ENCODE data around the gene TMPRSS3.

DNA sequence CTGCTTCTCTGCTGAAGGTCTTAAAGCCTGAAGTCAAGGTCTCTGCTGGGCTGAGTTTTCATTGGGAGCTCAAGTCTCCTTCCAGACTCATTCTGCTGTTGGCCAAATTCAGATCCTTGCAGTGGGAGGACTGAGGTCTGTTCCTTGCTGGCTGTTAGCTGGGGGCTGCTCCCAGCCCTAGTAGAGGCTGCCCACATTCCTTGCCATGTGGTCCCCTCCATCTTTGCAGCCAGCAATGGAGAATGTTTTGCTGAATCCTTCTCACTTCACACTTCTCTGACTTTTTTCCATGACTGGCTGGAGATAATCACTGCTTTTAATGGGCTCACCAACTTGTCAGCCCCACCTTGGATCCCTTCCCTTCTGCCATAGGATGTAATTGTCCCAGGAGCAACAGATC is 41.1 kb upstream of the TMPRSS3 start:
- TF ChIP-seq ESRRA (IDR thresholded peaks at IDR 0.05; ENCODE audit: borderline replicate concordance, low read length), result no peak
- TF ChIP-seq POLR2A (IDR thresholded peaks at IDR 0.05; ENCODE audit: low read length), result no peak
- TF ChIP-seq, protein P1, sequence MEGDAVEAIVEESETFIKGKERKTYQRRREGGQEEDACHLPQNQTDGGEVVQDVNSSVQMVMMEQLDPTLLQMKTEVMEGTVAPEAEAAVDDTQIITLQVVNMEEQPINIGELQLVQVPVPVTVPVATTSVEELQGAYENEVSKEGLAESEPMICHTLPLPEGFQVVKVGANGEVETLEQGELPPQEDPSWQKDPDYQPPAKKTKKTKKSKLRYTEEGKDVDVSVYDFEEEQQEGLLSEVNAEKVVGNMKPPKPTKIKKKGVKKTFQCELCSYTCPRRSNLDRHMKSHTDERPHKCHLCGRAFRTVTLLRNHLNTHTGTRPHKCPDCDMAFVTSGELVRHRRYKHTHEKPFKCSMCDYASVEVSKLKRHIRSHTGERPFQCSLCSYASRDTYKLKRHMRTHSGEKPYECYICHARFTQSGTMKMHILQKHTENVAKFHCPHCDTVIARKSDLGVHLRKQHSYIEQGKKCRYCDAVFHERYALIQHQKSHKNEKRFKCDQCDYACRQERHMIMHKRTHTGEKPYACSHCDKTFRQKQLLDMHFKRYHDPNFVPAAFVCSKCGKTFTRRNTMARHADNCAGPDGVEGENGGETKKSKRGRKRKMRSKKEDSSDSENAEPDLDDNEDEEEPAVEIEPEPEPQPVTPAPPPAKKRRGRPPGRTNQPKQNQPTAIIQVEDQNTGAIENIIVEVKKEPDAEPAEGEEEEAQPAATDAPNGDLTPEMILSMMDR (IDR thresholded peaks at IDR 0.05), result no peak
- TF ChIP-seq RNF2 (IDR thresholded peaks at IDR 0.05; ENCODE audit: borderline replicate concordance, low read depth), result no peak
- no peak for TF ChIP-seq NR3C1 (IDR thresholded peaks at IDR 0.05)
